HepG2 (cell line): ENCODE measurements around the gene SFXN5. TPM values are rescaled to one million over a fixed set of nuclear protein-coding genes. Genes with fewer than 3 reads are reported as not detected.

Source experiments
- ATAC-seq: fragments of 200-7000 bp; cut with Tn5 transposase; 3 replicates; pipeline ENCODE4 v1.9.1; 2020; ENCODE audit warnings: mild to moderate bottlenecking, moderate library complexity
- BruUV-seq: library from RNA; stranded (reverse); fragments of 400-500 nt; replicated peaks from 2 replicates; lab custom pipeline; 2021; lab: Mats Ljungman, UMichigan
- CTCF ChIA-PET: fragments of 300-600 bp; formaldehyde crosslinking; extraction: SDS; loops from one replicate; lab custom pipeline; 2021; ENCODE audit warnings: low total read pairs, inconsistent platforms, low intra/inter-chr PET ratio; lab: Yijun Ruan, JAX
- POLR2A ChIA-PET: fragments of 350-600 bp; sonication (Branson Sonifier 250); formaldehyde crosslinking; loops from one replicate; lab custom pipeline; 2020; ENCODE audit warnings: antibody characterized with exemption, inconsistent platforms; lab: Yijun Ruan, JAX
- DNase-seq: peaks from one replicate; pipeline ENCODE4 v3.0.0-alpha.2; 2015; ENCODE audit warnings: low spot score
- FAIRE-seq: peaks from 3 replicates; lab custom pipeline; 2011; peaks lifted over from hg19 to GRCh38; lab: Jason Lieb, UNC
- H2AFZ ChIP-seq: one replicate; pipeline ENCODE4 v1.6.1; 2011; ENCODE audit warnings: low read length, inconsistent platforms
- H3K27ac ChIP-seq: fragments of 300-600 bp; 3 replicates; pipeline ENCODE4 v1.8.0; 2011; ENCODE audit warnings: mixed run types, mild to moderate bottlenecking, mixed read lengths, low read length, inconsistent platforms; ENCODE audit not compliant: insufficient read depth; ENCODE audit errors: extremely low read length
- H3K27me3 ChIP-seq, 2 experiments: fragments of 200-600 bp in 1 of 2; 2 replicates in 1 of 2; 3 replicates in 1 of 2; pipeline versions ENCODE4 v1.6.0 to v1.8.0; 2011; ENCODE audit warnings: low read length in 2 of 2, mild to moderate bottlenecking in 2 of 2, moderate library complexity in 2 of 2, inconsistent platforms in 1 of 2; ENCODE audit not compliant: insufficient read depth in 2 of 2, control insufficient read depth in 1 of 2
- H3K36me3 ChIP-seq, 2 experiments: fragments of 200-600 bp in 1 of 2; replicated peaks in 1 of 2; 2 replicates in 1 of 2; 3 replicates in 1 of 2; pipeline versions ENCODE4 v1.5.1 to v1.8.0; 2011; ENCODE audit warnings: low read length in 2 of 2, inconsistent platforms in 1 of 2; ENCODE audit not compliant: insufficient read depth in 2 of 2, control insufficient read depth in 1 of 2
- H3K4me1 ChIP-seq: 2 replicates; pipeline ENCODE4 v1.5.1; 2012; ENCODE audit warnings: low read length, inconsistent platforms; ENCODE audit not compliant: insufficient read depth
- H3K4me2 ChIP-seq: 2 replicates; pipeline ENCODE4 v1.6.0; 2011; ENCODE audit warnings: low read depth, low read length, inconsistent platforms
- H3K4me3 ChIP-seq, 3 experiments: fragments of 200-600 bp in 1 of 3; sonication (generic), shearing (Covaris generic) in 1 of 3; replicated peaks in 1 of 3; 2 replicates each; pipeline ENCODE4 v1.5.1; 2011 to 2016; ENCODE audit warnings: low read length in 3 of 3, inconsistent platforms in 2 of 3, low read depth in 2 of 3, mild to moderate bottlenecking in 2 of 3, control low read depth in 1 of 3, mixed read lengths in 1 of 3; ENCODE audit not compliant: insufficient read depth in 1 of 3
- H3K79me2 ChIP-seq: one replicate; pipeline ENCODE4 v1.6.1; 2011; ENCODE audit warnings: low read length, inconsistent platforms; ENCODE audit not compliant: insufficient read depth
- H3K9ac ChIP-seq: 2 replicates; pipeline ENCODE4 v1.6.0; 2011; ENCODE audit warnings: mild to moderate bottlenecking, low read depth, low read length, inconsistent platforms; ENCODE audit not compliant: insufficient read depth
- H3K9me3 ChIP-seq: 2 replicates; pipeline ENCODE4 v1.5.1; 2012; ENCODE audit warnings: mild to moderate bottlenecking, low read length
- H4K20me1 ChIP-seq: 2 replicates; pipeline ENCODE4 v1.6.0; 2011; ENCODE audit warnings: inconsistent platforms, mild to moderate bottlenecking, low read length, moderate library complexity; ENCODE audit not compliant: insufficient read depth
- CHCHD3 ChIP-seq: sonication (generic); formaldehyde crosslinking; IDR thresholded peaks from 2 replicates; pipeline ENCODE4 v1.8.0; 2022; ENCODE audit warnings: mild to moderate bottlenecking, missing genetic modification reagents, moderate library complexity
- CHD2 ChIP-seq: IDR thresholded peaks from 2 replicates; pipeline ENCODE4 v1.6.1; 2011; ENCODE audit warnings: low read depth, low read length, improper control_type of control experiment
- FOXJ3 ChIP-seq: sonication (generic); formaldehyde crosslinking; IDR thresholded peaks from 2 replicates; pipeline ENCODE4 v1.4.0; 2020; ENCODE audit warnings: missing genetic modification reagents, mild to moderate bottlenecking, borderline replicate concordance
- GABPB1 ChIP-seq: IDR thresholded peaks from 2 replicates; pipeline ENCODE4 v1.6.1; 2016; ENCODE audit warnings: mild to moderate bottlenecking, missing genetic modification reagents, moderate library complexity, missing compliant biosample characterization
- HNRNPUL1 ChIP-seq: fragments of 200-400 bp; formaldehyde crosslinking; IDR thresholded peaks from 2 replicates; pipeline ENCODE4 v1.6.1; 2017; ENCODE audit warnings: low read depth, mild to moderate bottlenecking, low read length, moderate library complexity
- NR2C2 ChIP-seq: sonication (generic); formaldehyde crosslinking; IDR thresholded peaks from 2 replicates; pipeline ENCODE4 v1.4.0; 2020; ENCODE audit warnings: missing genetic modification reagents, mild to moderate bottlenecking, moderate library complexity, borderline replicate concordance
- PHF21A ChIP-seq: sonication (generic); formaldehyde crosslinking; IDR thresholded peaks from 2 replicates; pipeline ENCODE4 v1.5.0; 2020; ENCODE audit warnings: mild to moderate bottlenecking, missing genetic modification reagents
- SOX13 ChIP-seq, 3 experiments: fragments of 450-650 bp in 1 of 3; sonication (generic) in 1 of 3; formaldehyde crosslinking in 1 of 3; IDR thresholded peaks in 2 of 3; conservative IDR thresholded peaks in 1 of 3; 2 replicates each; pipeline versions ENCODE4 v1.5.0 to v1.6.1; 2016 to 2020; ENCODE audit warnings: antibody characterized with exemption in 1 of 3, mild to moderate bottlenecking in 1 of 3, missing compliant biosample characterization in 1 of 3, missing genetic modification reagents in 1 of 3, moderate library complexity in 1 of 3
- STAT5B ChIP-seq: sonication (generic); formaldehyde crosslinking; IDR thresholded peaks from 2 replicates; pipeline ENCODE4 v1.4.0; 2020; ENCODE audit warnings: missing genetic modification reagents
- TFE3 ChIP-seq: IDR thresholded peaks from 2 replicates; pipeline ENCODE4 v1.6.1; 2016
- WIZ ChIP-seq: sonication (generic); formaldehyde crosslinking; IDR thresholded peaks from 2 replicates; pipeline ENCODE4 v1.5.1; 2020; ENCODE audit warnings: mild to moderate bottlenecking, missing genetic modification reagents
- ZNF335 ChIP-seq: sonication (generic); formaldehyde crosslinking; IDR thresholded peaks from 2 replicates; pipeline ENCODE4 v1.4.0; 2020; ENCODE audit warnings: missing genetic modification reagents
- ZNF550 ChIP-seq: sonication (generic); formaldehyde crosslinking; IDR thresholded peaks from 2 replicates; pipeline ENCODE4 v1.4.0; 2020; ENCODE audit warnings: mild to moderate bottlenecking, missing genetic modification reagents, borderline replicate concordance
- ZNF691 ChIP-seq: sonication (generic); formaldehyde crosslinking; IDR thresholded peaks from 2 replicates; pipeline ENCODE4 v1.4.0; 2020; ENCODE audit warnings: missing genetic modification reagents, low read depth, mild to moderate bottlenecking, borderline replicate concordance
- WGBS: methylation state at CpG from one replicate; pipeline ENCODE4 v1.1.6; 2017; ENCODE audit warnings: low lambda C conversion rate; 5-methylcytosine and 5-hydroxymethylcytosine counted together
- in situ Hi-C: cut with HindIII; loops from 2 replicates; pipeline ENCODE4 v1.10.0; 2017; ENCODE audit warnings: low pct_unique_long_range_greater_than_20kb; ENCODE audit not compliant: extremely low pct_ligation_motif_present
- intact Hi-C: fragments of 100-400 bp; cut with micrococcal nuclease; formaldehyde crosslinking; loops from one replicate; pipeline ENCODE4 v1.10.0; 2022; ENCODE audit not compliant: unreplicated experiment
- polyA plus RNA-seq, 8 experiments: library from polyadenylated mRNA; depleted of rRNA in 3 of 8; stranded (reverse) in 7 of 8; unstranded in 1 of 8; fragments of >200 nt; fragmentation: Illumina TruSeq in 4 of 8; extraction: Trizol in 4 of 8; gene quantifications; 2 replicates each; pipeline versions ENCODE4 v1.2.1 to v1.2.3, GENCODE V29; 2011 to 2016; ENCODE audit warnings: low read depth in 4 of 8, missing spikeins in 1 of 8, mixed read lengths in 1 of 8; ENCODE audit not compliant: insufficient read depth in 1 of 8
- total RNA-seq, 5 experiments: library from RNA; depleted of rRNA; stranded (reverse); fragments of >200 nt; fragmentation: Illumina TruSeq; extraction: Trizol; gene quantifications; 2 replicates each; pipeline ENCODE4 v1.2.3, GENCODE V29; 2016; ENCODE audit warnings: low read depth in 1 of 5

Gene SFXN5
- total and polyA plus RNA-seq, 2 of the 13 experiments (the other 11 are each of a cell fraction or from before 2014, with no cell fraction given), result 34.9 to 37.4 TPM

GRCh38 chr2:72947952-72948830 lies 123.3 kb downstream of the SFXN5 start:
- H3K4me3 ChIP-seq, result no peak overlapping the region

More at GRCh38 chr2:72947952-72948830, 123.3 kb downstream of the SFXN5 start:
- 97% methylated on average over 8 of the region's 10 CpGs for WGBS
- no peaks in the 10 kb centered on the region for H4K20me1 ChIP-seq
- no peak for DNase-seq
- H3K4me1 ChIP-seq, result peaks cover 12% of the 10 kb centered on the region
- TF ChIP-seq ZNF335 (CRISPR knock-in tag), result no peak
- TF ChIP-seq ZNF691, result no peak
- TF ChIP-seq FOXJ3 (CRISPR knock-in tag), result no peak
- no peak for TF ChIP-seq HNRNPUL1
- TF ChIP-seq WIZ, result no peak
- TF ChIP-seq CHCHD3 (CRISPR knock-in tag), result no peak
- no peak for TF ChIP-seq NR2C2 (CRISPR knock-in tag)
- TF ChIP-seq CHD2, result no peak
- TF ChIP-seq GABPB1 (CRISPR knock-in tag), result no peak
- no peak for TF ChIP-seq SOX13 (IDR thresholded peaks at IDR 0.05)
- TF ChIP-seq SOX13 (CRISPR knock-in tag; conservative IDR thresholded peaks at IDR 0.05 in 1 of 2, IDR thresholded peaks at IDR 0.05 in 1 of 2), result no peak
- TF ChIP-seq ZNF550 (CRISPR knock-in tag), result no peak
- TF ChIP-seq TFE3, result no peak
- no peak for TF ChIP-seq STAT5B (CRISPR knock-in tag)
- no peak for TF ChIP-seq PHF21A (CRISPR knock-in tag)
- TF ChIP-seq, all 625 proteins: peak for 0
- Histone ChIP-seq H3K9ac (no peak overlapping the region), H3K4me2 (no peak overlapping the region), H3K9me3 (no peaks in the 10 kb centered on the region), H2AFZ (no peak overlapping the region), H3K36me3 (no peaks in the 10 kb centered on the region), H3K27ac (no peak overlapping the region), H3K27me3 (no peaks in the 10 kb centered on the region), H3K79me2 (no peaks in the 10 kb centered on the region)
- FAIRE-seq, result no peak
- POLR2A ChIA-PET, result no interaction called here
- no TSS peak for BruUV-seq
- in situ Hi-C loops, result no loop called here
- ATAC-seq, result no peak
- CTCF ChIA-PET, result no interaction called here
- intact Hi-C loops, result loop anchor here (5.0 kb wide), 1 partner anchor 836 kb away; no protein-coding TSS in a partner anchor
